SU-DHL-6 (cell line): ENCODE data around the gene CRTAP.

Experiments
- H2AFZ ChIP-seq: fragments of 200-600 bp; sonication (generic); 2 replicates; pipeline ENCODE4 v1.6.1; 2014; ENCODE audit warnings: low read depth, mild to moderate bottlenecking, moderate library complexity, mixed read lengths, antibody characterized with exemption, low read length; ENCODE audit not compliant: severe bottlenecking
- H3F3A ChIP-seq: fragments of 200-600 bp; shearing (Covaris generic); 2 replicates; pipeline ENCODE4 v1.6.0; 2016; ENCODE audit warnings: antibody characterized with exemption, mild to moderate bottlenecking; ENCODE audit not compliant: insufficient read depth
- H3K27ac ChIP-seq: fragments of 200-600 bp; sonication (generic); 2 replicates; pipeline ENCODE4 v1.5.1; 2016; ENCODE audit warnings: low read depth, mild to moderate bottlenecking, low read length, moderate library complexity, mixed read lengths
- H3K27me3 ChIP-seq: fragments of 200-600 bp; sonication (generic), shearing (Covaris generic); 2 replicates; pipeline ENCODE4 v1.6.0; 2014; ENCODE audit warnings: mild to moderate bottlenecking, low read length
- H3K36me3 ChIP-seq: fragments of 200-600 bp; sonication (generic); 2 replicates; pipeline ENCODE4 v1.6.1; 2014; ENCODE audit warnings: mild to moderate bottlenecking, low read length, mixed read lengths
- H3K4me2 ChIP-seq: fragments of 300-600, 200-600 bp; shearing (Covaris generic), sonication (generic); 2 replicates; pipeline ENCODE4 v1.6.0; 2014; ENCODE audit warnings: low read length, low read depth, mild to moderate bottlenecking; ENCODE audit not compliant: poor library complexity, severe bottlenecking
- H3K4me3 ChIP-seq: fragments of 200-600 bp; sonication (generic); 2 replicates; pipeline ENCODE4 v1.5.1; 2014; ENCODE audit warnings: antibody characterized with exemption, low read length, mild to moderate bottlenecking, mixed read lengths; ENCODE audit not compliant: insufficient read depth, poor library complexity, severe bottlenecking
- H3K79me2 ChIP-seq: fragments of 200-600 bp; sonication (generic); 2 replicates; pipeline ENCODE4 v1.6.1; 2014; ENCODE audit warnings: mild to moderate bottlenecking, low read length, moderate library complexity; ENCODE audit not compliant: insufficient read depth
- H3K9ac ChIP-seq: fragments of 200-600 bp; sonication (generic); 2 replicates; pipeline ENCODE4 v1.7.0; 2014; ENCODE audit warnings: mild to moderate bottlenecking, low read length
- H3K9me2 ChIP-seq: fragments of 200-600 bp; sonication (generic); replicated peaks from 2 replicates; pipeline ENCODE4 v1.6.1; 2014; ENCODE audit warnings: low read length; ENCODE audit not compliant: insufficient read depth
- H3K9me3 ChIP-seq: fragments of 200-600 bp; sonication (generic); 2 replicates; pipeline ENCODE4 v1.6.1; 2014; ENCODE audit warnings: low read length, mixed read lengths; ENCODE audit not compliant: insufficient read depth
- H4K20me1 ChIP-seq: fragments of 200-600 bp; sonication (generic); 2 replicates; pipeline ENCODE4 v1.6.1; 2014; ENCODE audit warnings: low read depth, mild to moderate bottlenecking, antibody characterized with exemption, low read length, moderate library complexity, mixed read lengths
- CTCF ChIP-seq: fragments of 200-600 bp; sonication (generic); IDR thresholded peaks from one replicate; pipeline ENCODE4 v1.5.1; 2017; ENCODE audit warnings: antibody characterized with exemption, mild to moderate bottlenecking, low read length, moderate library complexity; ENCODE audit not compliant: insufficient read depth, poor library complexity, severe bottlenecking
- EZH2phosphoT487 ChIP-seq: fragments of 200-600 bp; sonication (generic), shearing (Covaris generic); conservative IDR thresholded peaks from 2 replicates; pipeline ENCODE4 v1.6.1; 2018; ENCODE audit warnings: mild to moderate bottlenecking, antibody characterized with exemption, low read length, moderate library complexity, mixed read lengths

CRTAP gene

GRCh38 chr3:33187368-33187634, 73.5 kb downstream of the CRTAP start:
- no peak overlapping the region for H3K4me3 ChIP-seq
- no peak overlapping the region for H3K4me2 ChIP-seq
- no peaks in the 10 kb centered on the region for H3K79me2 ChIP-seq
- no peaks in the 10 kb centered on the region for H3K9me3 ChIP-seq
- no peaks in the 10 kb centered on the region for H3F3A ChIP-seq
- no peak overlapping the region for H2AFZ ChIP-seq
- H3K9me2 ChIP-seq = no peaks in the 10 kb centered on the region
- H3K27ac ChIP-seq = no peak overlapping the region
- H3K36me3 ChIP-seq = no peaks in the 10 kb centered on the region
- TF ChIP-seq EZH2phosphoT487 = no peak
- TF ChIP-seq CTCF = no peak
- H3K27me3 ChIP-seq = no peaks in the 10 kb centered on the region
- H3K9ac ChIP-seq = no peak overlapping the region
- H4K20me1 ChIP-seq = no peaks in the 10 kb centered on the region

GRCh38 chr3:33194303-33194702, 80.5 kb downstream of the CRTAP start:
- Histone ChIP-seq H3K9me3 (no peaks in the 10 kb centered on the region), H3K9me2 (no peaks in the 10 kb centered on the region; the same call in 1 of the 2 replicates), H3K27ac (no peak overlapping the region), H3K79me2 (no peaks in the 10 kb centered on the region), H3K4me2 (no peak overlapping the region), H4K20me1 (no peaks in the 10 kb centered on the region), H3K4me3 (no peak overlapping the region), H3K9ac (no peak overlapping the region), H2AFZ (no peak overlapping the region), H3F3A (no peaks in the 10 kb centered on the region), H3K36me3 (no peaks in the 10 kb centered on the region), H3K27me3 (no peaks in the 10 kb centered on the region)
- no peak for TF ChIP-seq CTCF
- no peak for TF ChIP-seq EZH2phosphoT487

GRCh38 chr3:33196538-33196937, 82.7 kb downstream of the CRTAP start:
- H3K79me2 ChIP-seq = no peaks in the 10 kb centered on the region
- no peaks in the 10 kb centered on the region for H3K36me3 ChIP-seq
- no peak for TF ChIP-seq EZH2phosphoT487
- TF ChIP-seq CTCF = no peak
- no peak overlapping the region for H3K4me2 ChIP-seq
- H4K20me1 ChIP-seq = no peaks in the 10 kb centered on the region
- H3K9ac ChIP-seq = no peak overlapping the region
- no peaks in the 10 kb centered on the region for H3K27me3 ChIP-seq
- H3K27ac ChIP-seq = no peak overlapping the region
- H2AFZ ChIP-seq = no peak overlapping the region
- H3K9me3 ChIP-seq = no peaks in the 10 kb centered on the region
- no peak overlapping the region for H3K4me3 ChIP-seq
- no peaks in the 10 kb centered on the region for H3F3A ChIP-seq
- no peaks in the 10 kb centered on the region; the same call in 1 of the 2 replicates for H3K9me2 ChIP-seq
